GM18498 (cell line): Measurements from ENCODE around the gene ITGAD.
"Not testable (repeated sequence)": the region's sequence is repeated elsewhere in the genome, so short reads cannot be mapped to it uniquely, and the experiment has no call there.

ENCODE experiments used
- ATAC-seq: cut with Tn5 transposase; IDR thresholded peaks from one replicate; pipeline ENCODE4 v1.9.1; 2021; ENCODE audit warnings: mild to moderate bottlenecking, moderate library complexity; ENCODE audit not compliant: unreplicated experiment

The ITGAD gene

GRCh38 chr16:31403590-31404352, 10.6 kb downstream of the ITGAD start:
- no peak for ATAC-seq

- no peak for ATAC-seq
Measured at GRCh38 chr16:31404353-31405064, 11.4 kb downstream of the ITGAD start.

- no peak for ATAC-seq
Measured at GRCh38 chr16:31407406-31407805, 14.3 kb downstream of the ITGAD start.

GRCh38 chr16:31409433-31409832, 16.3 kb downstream of the ITGAD start:
- no peak for ATAC-seq

GRCh38 chr16:31410082-31410481, 16.9 kb downstream of the ITGAD start:
- no peak for ATAC-seq

GRCh38 chr16:31411024-31411844, 18.1 kb downstream of the ITGAD start:
- no peak for ATAC-seq

GRCh38 chr16:31412750-31413149, 19.6 kb downstream of the ITGAD start:
- no peak for ATAC-seq

DNA sequence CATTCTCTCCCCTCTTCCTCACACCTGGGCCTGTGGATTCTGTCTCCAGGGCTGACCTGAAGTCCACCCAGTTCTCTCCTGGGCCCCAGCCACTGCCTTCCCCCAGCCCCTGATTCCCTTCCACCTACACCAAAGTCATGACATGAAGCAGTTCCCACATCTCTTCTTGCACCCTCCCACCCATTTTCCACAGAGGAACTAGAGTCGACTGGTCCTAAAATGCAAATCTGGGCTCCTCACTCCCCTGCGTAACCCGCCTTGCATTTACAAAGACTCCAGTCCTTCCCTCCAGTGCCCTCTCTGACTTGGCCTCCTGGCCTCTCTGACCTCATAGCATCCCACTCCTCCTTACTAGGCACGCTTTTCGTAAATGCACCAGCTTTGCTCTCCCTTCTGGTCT, 20.2 kb downstream of the ITGAD start:
- no peak for ATAC-seq

GRCh38 chr16:31413943-31414342, 20.8 kb downstream of the ITGAD start:
- no peak for ATAC-seq

GRCh38 chr16:31414706-31415105, 21.6 kb downstream of the ITGAD start:
- no peak for ATAC-seq

- ATAC-seq = no peak
Measured at GRCh38 chr16:31416371-31416770, 23.2 kb downstream of the ITGAD start.

DNA sequence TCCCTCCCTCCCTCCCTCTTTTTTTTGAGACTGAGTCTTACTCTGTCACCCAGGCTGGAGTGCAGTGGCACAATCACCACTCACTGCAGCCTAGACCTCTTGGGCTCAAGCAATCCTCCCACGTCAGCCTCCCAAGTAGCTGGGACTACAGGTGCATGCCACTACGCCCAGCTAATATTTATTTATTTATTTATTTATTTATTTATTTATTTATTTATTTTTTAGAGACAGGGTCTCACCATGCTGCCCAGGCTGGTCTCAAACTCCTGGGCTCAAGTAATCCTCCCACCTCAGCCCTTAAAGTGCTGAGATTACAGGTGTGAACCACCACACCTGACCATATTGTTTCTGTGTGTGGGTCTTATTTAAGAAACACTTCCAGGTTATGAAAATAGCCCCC, 23.9 kb downstream of the ITGAD start:
- ATAC-seq = not testable (repeated sequence)

- no peak for ATAC-seq
Measured at GRCh38 chr16:31417916-31418315, 24.8 kb downstream of the ITGAD start.

GRCh38 chr16:31420037-31420436, 26.9 kb downstream of the ITGAD start:
- no peak for ATAC-seq

DNA sequence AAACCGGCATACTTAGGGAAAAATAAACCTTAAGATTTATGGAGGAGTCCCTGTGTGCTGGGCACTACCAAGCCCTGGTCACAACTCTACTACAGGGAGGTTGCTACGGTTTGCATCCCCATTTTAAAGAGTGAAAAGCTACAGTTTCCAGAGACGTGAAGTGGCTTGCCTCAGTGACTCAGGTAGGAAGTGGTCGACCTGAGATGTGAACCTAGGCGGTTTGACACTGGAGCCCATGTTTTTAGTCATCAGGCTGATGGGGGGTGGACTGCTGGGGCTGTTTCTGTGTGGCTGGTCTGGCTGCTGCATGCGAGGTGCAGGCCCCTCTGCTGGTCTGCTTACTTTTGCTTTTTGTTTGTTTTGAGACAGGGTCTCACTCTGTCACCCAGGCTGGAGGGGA, 28.5 kb downstream of the ITGAD start:
- ATAC-seq = no peak

DNA sequence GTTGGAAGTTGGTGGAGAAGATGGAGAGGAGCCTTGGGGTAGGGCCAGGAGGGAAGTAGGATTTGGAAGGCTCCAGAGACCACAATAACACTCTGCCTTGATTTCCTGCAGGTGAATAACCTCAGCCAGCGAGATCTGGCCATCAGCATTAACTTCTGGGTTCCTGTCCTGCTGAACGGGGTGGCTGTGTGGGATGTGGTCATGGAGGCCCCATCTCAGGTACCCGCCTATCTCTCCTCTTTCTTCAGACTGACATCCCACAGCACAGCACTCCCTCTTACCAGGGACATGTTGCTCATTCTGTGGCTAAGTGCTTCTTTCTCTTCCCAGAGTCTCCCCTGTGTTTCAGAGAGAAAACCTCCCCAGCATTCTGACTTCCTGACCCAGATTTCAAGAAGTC, 30.1 kb downstream of the ITGAD start:
- no peak for ATAC-seq

GRCh38 chr16:31423801-31424200, 30.7 kb downstream of the ITGAD start:
- no peak for ATAC-seq

DNA sequence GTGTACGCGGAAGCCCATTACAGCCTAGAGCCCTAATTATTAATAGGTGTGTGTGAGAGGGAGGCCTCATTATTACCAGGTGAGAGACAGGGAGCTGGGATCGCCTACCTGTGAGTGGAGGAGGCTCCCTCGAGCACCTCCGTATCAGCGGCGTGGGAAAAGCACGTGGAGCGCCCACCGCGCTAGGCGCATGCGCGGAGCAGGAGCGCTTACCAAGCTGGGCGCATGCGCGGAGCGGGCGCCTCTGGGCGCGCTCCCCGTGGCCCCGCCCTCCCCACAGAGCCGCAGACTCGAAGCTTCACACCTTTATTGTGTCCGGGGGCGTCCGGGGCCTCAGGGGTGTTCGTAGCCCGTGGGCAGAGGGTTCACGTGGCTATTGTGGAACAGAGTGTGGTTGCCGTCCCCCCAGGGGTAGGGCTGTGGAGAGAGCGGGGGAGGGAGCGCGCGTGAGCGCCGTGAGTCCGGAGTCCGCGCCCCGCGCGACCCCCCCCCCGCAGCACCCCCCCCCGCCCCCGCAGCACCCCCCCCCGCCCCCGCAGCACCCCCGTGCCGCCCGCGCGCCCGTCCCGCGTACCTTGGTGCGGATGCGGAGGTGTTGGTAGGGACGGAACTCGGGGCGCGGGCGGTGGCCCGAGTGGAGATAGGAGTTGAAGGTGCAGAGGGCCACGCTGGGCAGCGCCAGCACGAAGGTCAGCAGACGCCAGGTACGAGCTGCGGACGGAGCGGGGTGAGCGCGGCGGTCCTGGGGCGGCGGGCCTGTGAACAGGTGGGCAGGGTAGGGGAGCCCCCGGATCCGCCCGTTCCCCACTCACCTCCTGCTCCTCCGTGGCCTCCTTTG, 34.5 kb downstream of the ITGAD start:
- no peak for ATAC-seq

GRCh38 chr16:31428279-31428597, 35.1 kb downstream of the ITGAD start, which contains the start of gene COX6A2:
TSS of gene COX6A2 (minus strand) at chr16:31428360. CDS start at chr16:31428325, 35 bp downstream.
- no peak for ATAC-seq

DNA sequence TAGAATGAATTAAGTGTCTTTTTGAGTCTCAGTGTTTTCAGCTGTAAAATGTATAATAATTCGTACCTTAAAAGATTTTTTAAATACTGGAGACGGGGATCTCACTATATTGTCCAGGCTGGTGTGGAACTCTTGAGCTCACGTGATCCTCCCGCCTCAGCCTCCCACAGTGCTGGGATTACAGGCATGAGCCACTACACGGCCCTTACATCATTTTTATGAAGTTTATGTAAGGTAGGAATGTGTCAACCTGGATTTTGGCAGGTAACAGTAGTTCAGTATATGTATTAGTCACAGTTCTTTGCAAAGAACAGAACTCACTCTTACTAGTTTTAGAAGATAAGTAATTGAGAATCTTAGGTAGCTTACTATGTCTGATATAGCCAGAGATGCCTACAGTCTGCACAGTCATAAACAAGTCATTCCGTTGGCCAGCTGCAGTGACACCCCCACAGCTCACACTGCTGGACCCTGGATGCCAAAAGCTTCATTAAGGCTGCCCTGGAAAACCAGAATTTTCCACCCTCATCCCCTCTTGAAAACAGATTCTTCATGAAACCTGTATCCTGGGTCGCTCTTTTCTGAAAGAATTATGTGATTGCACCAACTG, 35.6 kb downstream of the ITGAD start:
- no peak for ATAC-seq
